ENCODE results near the gene TMEM132A. TPM values are rescaled to one million over a fixed set of nuclear protein-coding genes. Genes with fewer than 3 reads are reported as not detected.
"Not testable (repeated sequence)": the region's sequence is repeated elsewhere in the genome, so short reads cannot be mapped to it uniquely, and the experiment has no call there.

TMEM132A gene
- total RNA-seq, 2 donors from 2014 or later = 12.3 to 20.7 TPM

GRCh38 chr11:60971520-60971919 is 47.3 kb downstream of the TMEM132A start, which contains the start of gene CD6:
Gene CD6, plus strand, starts transcription at chr11:60971680. Its CDS starts 186 bp downstream, at chr11:60971866.
- intact Hi-C loops (cut with DNase I) = loop anchor here (2.0 kb wide), 1 partner anchor 157 kb away; no protein-coding TSS in a partner anchor
- Histone ChIP-seq H3K4me3 (peak within 1 kb of the TSS; percentile 16), H3K4me1 (no peaks in the 10 kb centered on the region), H3K9me3 (no peaks in the 10 kb centered on the region), H3K36me3 (no peaks in the 10 kb centered on the region), H3K27ac (peak within 1 kb of the TSS; percentile 21), H3K9ac (ENCODE audit: low read depth in 2 of 2, low read length in 2 of 2) (peak within 1 kb of the TSS; percentile 31 to 35), H3K27me3 (no peaks in the 10 kb centered on the region)
- no peak for DNase-seq
- no peak for TF ChIP-seq CTCF (IDR thresholded peaks at IDR 0.05)

DNA sequence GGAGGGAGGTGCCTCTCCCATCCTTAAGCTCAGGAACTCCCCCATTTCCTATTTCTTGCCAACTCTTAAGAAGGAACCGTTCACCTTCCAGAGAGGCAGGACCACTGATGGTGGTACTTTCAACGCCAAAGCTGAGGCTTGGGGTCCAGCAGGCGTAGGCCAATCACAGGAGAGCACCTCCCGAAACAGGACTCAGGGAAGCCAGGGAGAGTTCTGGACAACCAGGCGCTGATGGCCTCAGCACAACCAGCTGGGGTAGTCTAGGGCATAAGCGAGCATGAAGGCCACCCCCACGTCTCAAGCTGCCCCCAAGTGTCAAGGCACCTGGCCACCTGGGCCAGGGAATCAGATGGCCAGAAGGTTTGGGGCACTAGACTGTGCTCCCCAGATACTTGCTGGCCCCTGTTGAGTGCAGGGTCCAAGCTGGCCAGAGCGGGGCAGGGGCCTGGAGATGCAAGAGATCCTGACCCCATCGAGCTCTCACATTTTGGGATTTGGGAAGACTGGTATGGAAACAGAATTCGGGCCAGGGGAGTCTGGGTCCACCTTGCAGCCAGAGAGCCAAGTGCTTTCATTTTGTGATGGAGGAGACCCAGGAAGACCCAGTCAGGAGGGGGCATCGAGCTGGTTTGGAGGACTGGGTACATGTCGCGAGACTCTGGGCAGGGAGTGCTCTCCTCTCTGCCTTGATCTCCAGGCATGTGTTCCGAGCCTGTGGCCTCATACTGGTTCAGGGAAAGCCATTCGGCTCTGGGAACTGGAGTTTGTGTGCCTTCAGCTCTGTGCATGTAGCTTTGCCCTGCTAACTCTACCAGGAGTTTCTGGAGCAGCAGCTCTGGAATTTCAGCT is 48.1 kb downstream of the TMEM132A start:
- Histone ChIP-seq H3K4me1 (no peaks in the 10 kb centered on the region), H3K9me3 (no peaks in the 10 kb centered on the region), H3K27me3 (no peaks in the 10 kb centered on the region), H3K9ac (ENCODE audit: low read depth in 2 of 2, low read length in 2 of 2) (peak overlapping the region in 1 of 2 donors; percentile 31), H3K4me3 (peak overlapping the region; percentile 16), H3K36me3 (no peaks in the 10 kb centered on the region), H3K27ac (peak overlapping the region; percentile 21)
- no peak for TF ChIP-seq CTCF (IDR thresholded peaks at IDR 0.05)
- intact Hi-C loops (cut with DNase I) = no loop called here
- DNase-seq = no peak

DNA sequence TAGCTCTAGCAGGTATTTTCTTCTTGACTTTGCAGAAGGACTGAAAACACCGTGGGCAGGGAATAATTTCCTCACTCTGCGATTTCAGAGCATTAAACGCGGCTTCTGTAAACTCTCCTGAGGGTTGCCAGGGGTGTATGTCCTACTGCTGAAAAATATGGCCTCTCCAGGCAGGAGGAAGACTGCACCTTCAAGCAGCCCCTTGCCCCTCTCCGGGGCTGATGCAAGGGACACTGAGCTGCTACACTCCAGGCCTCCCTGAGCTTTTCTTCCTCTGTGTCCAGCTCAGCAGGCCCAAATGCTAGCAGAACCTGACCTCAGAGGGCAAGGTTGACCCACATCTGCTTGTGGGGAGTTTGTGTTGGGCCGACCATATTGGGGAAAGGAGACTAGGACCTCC is 49.4 kb downstream of the TMEM132A start:
- Histone ChIP-seq H3K4me3 (no peak overlapping the region), H3K4me1 (no peaks in the 10 kb centered on the region), H3K9ac (ENCODE audit: low read depth in 2 of 2, low read length in 2 of 2) (no peak overlapping the region), H3K36me3 (no peaks in the 10 kb centered on the region), H3K9me3 (no peaks in the 10 kb centered on the region), H3K27me3 (no peaks in the 10 kb centered on the region), H3K27ac (no peak overlapping the region)
- no peak for DNase-seq
- intact Hi-C loops (cut with DNase I) = no loop called here
- no peak for TF ChIP-seq CTCF (IDR thresholded peaks at IDR 0.05)

GRCh38 chr11:60974316-60974715 is 50.1 kb downstream of the TMEM132A start:
- H3K27ac ChIP-seq, DNase-seq: not testable (repeated sequence)

DNA sequence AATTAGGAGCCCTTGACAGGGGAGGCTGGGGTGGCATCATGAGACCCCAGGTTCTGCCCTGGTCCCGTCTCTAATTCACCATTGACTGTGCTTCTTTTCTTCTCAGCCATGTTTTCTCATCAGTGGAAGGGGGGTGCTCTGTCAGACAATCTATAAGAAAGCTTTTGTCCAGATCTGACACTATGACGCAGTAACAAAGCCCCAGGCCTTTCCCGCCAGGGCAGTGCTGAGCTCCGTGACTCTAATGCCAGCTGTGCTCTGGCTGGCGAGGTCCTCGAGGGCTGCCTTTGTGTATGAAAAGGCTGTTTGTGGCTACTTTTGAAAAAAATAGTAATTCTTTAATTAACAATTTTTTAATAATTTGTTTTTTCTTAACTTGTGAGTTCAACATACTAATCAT is 50.5 kb downstream of the TMEM132A start:
- no peak overlapping the region for H3K27ac ChIP-seq
- peak overlapping the region in 1 of 2 donors; percentile 35 for H3K9ac ChIP-seq (ENCODE audit: low read depth in 2 of 2, low read length in 2 of 2)
- TF ChIP-seq CTCF (IDR thresholded peaks at IDR 0.05) = no peak
- no peak for DNase-seq
- H3K4me3 ChIP-seq = no peak overlapping the region
- H3K36me3 ChIP-seq = no peaks in the 10 kb centered on the region
- H3K27me3 ChIP-seq = no peaks in the 10 kb centered on the region
- intact Hi-C loops (cut with DNase I) = no loop called here
- H3K9me3 ChIP-seq = no peaks in the 10 kb centered on the region
- H3K4me1 ChIP-seq = no peaks in the 10 kb centered on the region

More at GRCh38 chr11:60974316-60974715, 50.1 kb downstream of the TMEM132A start:
- H3K9me3 ChIP-seq; H3K4me1 ChIP-seq; H3K4me3 ChIP-seq; H3K36me3 ChIP-seq; intact Hi-C loops (cut with DNase I); H3K9ac ChIP-seq (ENCODE audit: low read depth in 2 of 2, low read length in 2 of 2); H3K27me3 ChIP-seq: not testable (repeated sequence)

- Histone ChIP-seq H3K27ac (no peak overlapping the region), H3K27me3 (no peaks in the 10 kb centered on the region), H3K4me3 (no peak overlapping the region), H3K9me3 (no peaks in the 10 kb centered on the region), H3K9ac (ENCODE audit: low read depth in 2 of 2, low read length in 2 of 2) (no peak overlapping the region), H3K36me3 (no peaks in the 10 kb centered on the region), H3K4me1 (no peaks in the 10 kb centered on the region)
- intact Hi-C loops (cut with DNase I) = no loop called here
- TF ChIP-seq CTCF (IDR thresholded peaks at IDR 0.05) = no peak
- no peak for DNase-seq
Measured at GRCh38 chr11:60977224-60977623, 53.0 kb downstream of the TMEM132A start.

All from colonic mucosa (tissue), 4 donors.